GM12878 (cell line): ENCODE results near the gene METTL15. TPM values are rescaled to one million over a fixed set of nuclear protein-coding genes. Genes with fewer than 3 reads are reported as not detected.

Source experiments
- ATAC-seq: fragments of 200-7000 bp; cut with Tn5 transposase; 3 replicates; pipeline ENCODE4 v1.9.1; 2020; ENCODE audit warnings: mild to moderate bottlenecking, moderate library complexity
- BruUV-seq: library from RNA; stranded (reverse); fragments of 400-500 nt; replicated peaks from 2 replicates; lab custom pipeline; 2021; lab: Mats Ljungman, UMichigan
- CTCF ChIA-PET: fragments of 300-600 bp; sonication (Branson Sonifier 250); formaldehyde crosslinking; extraction: SDS; loops from one replicate; lab custom pipeline; 2021; ENCODE audit warnings: inconsistent platforms; lab: Yijun Ruan, JAX
- POLR2A ChIA-PET: fragments of 350-600 bp; formaldehyde crosslinking; extraction: SDS; loops from one replicate; lab custom pipeline; 2021; ENCODE audit warnings: inconsistent platforms; lab: Charles Lee
- RAD21 ChIA-PET: fragments of 300-600 bp; sonication (Branson Sonifier 250); formaldehyde crosslinking; loops from one replicate; lab custom pipeline; 2023; ENCODE audit warnings: antibody characterized with exemption; ENCODE audit not compliant: unreplicated experiment; lab: Charles Lee
- SMC1A ChIA-PET: fragments of 300-600 bp; sonication (Branson Sonifier 250); formaldehyde crosslinking; loops from one replicate; lab custom pipeline; 2023; ENCODE audit not compliant: unreplicated experiment, uncharacterized antibody; lab: Charles Lee
- DNase-seq: peaks from one replicate; pipeline ENCODE4 v3.0.0-alpha.2; 2011; ENCODE audit warnings: low read depth, low spot score
- FAIRE-seq: peaks from 3 replicates; lab custom pipeline; 2011; peaks lifted over from hg19 to GRCh38; lab: Jason Lieb, UNC
- H2AFZ ChIP-seq: 2 replicates; pipeline ENCODE4 v1.6.0; 2011; ENCODE audit warnings: low read depth, low read length, control low read depth; ENCODE audit not compliant: control insufficient read depth
- H3K27ac ChIP-seq: 2 replicates; pipeline ENCODE4 v1.5.1; 2011; ENCODE audit warnings: control low read depth; ENCODE audit not compliant: control insufficient read depth, insufficient read depth
- H3K27me3 ChIP-seq, 2 experiments: replicated peaks in 1 of 2; 2 replicates each; pipeline versions ENCODE4 v1.6.0 to v1.6.1; 2011; ENCODE audit warnings: low read length in 1 of 2; ENCODE audit not compliant: control insufficient read depth in 2 of 2, insufficient read depth in 2 of 2
- H3K36me3 ChIP-seq, 2 experiments: 2 replicates each; pipeline ENCODE4 v1.5.1; 2011; ENCODE audit warnings: low read length in 1 of 2; ENCODE audit not compliant: control insufficient read depth in 2 of 2, insufficient read depth in 2 of 2
- H3K4me1 ChIP-seq: 2 replicates; pipeline ENCODE4 v1.6.1; 2011; ENCODE audit warnings: mild to moderate bottlenecking, low read length, moderate library complexity, mixed read lengths; ENCODE audit not compliant: control insufficient read depth, insufficient read depth
- H3K4me2 ChIP-seq: 2 replicates; pipeline ENCODE4 v1.6.0; 2011; ENCODE audit warnings: control low read depth; ENCODE audit not compliant: control insufficient read depth, insufficient read depth
- H3K4me3 ChIP-seq: fragments of 200-600 bp; sonication (generic); 2 replicates; pipeline ENCODE4 v1.5.1; 2016
- H3K79me2 ChIP-seq: 2 replicates; pipeline ENCODE4 v1.6.0; 2011; ENCODE audit warnings: low read length; ENCODE audit not compliant: control insufficient read depth, insufficient read depth
- H3K9ac ChIP-seq: 2 replicates; pipeline ENCODE4 v1.8.0; 2011; ENCODE audit warnings: low read length, control low read depth, mixed read lengths; ENCODE audit not compliant: control insufficient read depth, insufficient read depth
- H3K9me3 ChIP-seq: replicated peaks from 3 replicates; pipeline ENCODE4 v1.5.1; 2011; ENCODE audit warnings: mild to moderate bottlenecking, low read length; ENCODE audit not compliant: control insufficient read depth, insufficient read depth
- H4K20me1 ChIP-seq: 2 replicates; pipeline ENCODE4 v1.6.0; 2011; ENCODE audit not compliant: control insufficient read depth, insufficient read depth
- BCL11A ChIP-seq: IDR thresholded peaks from 2 replicates; pipeline ENCODE4 v1.6.1; 2011; ENCODE audit warnings: low read depth, low read length
- CEBPB ChIP-seq, 2 experiments: fragments of 150-350 bp in 1 of 2; IDR thresholded peaks; 2 replicates each; pipeline ENCODE4 v1.6.1; 2012 to 2014; ENCODE audit warnings: low read depth in 2 of 2, low read length in 2 of 2, borderline replicate concordance in 1 of 2, inconsistent platforms in 1 of 2
- IKZF2 ChIP-seq, 2 experiments: fragments of 450-650 bp; IDR thresholded peaks; 2 replicates each; pipeline ENCODE4 v1.6.1; 2017; ENCODE audit warnings: mild to moderate bottlenecking in 2 of 2, moderate library complexity in 2 of 2
- MTA2 ChIP-seq: fragments of 450-650 bp; IDR thresholded peaks from 2 replicates; pipeline ENCODE4 v1.6.1; 2016; ENCODE audit warnings: low read depth, mild to moderate bottlenecking, moderate library complexity
- RAD51 ChIP-seq: fragments of 450-650 bp; IDR thresholded peaks from 2 replicates; pipeline ENCODE4 v1.6.1; 2016; ENCODE audit warnings: moderate library complexity, mild to moderate bottlenecking, inconsistent platforms
- ZBTB33 ChIP-seq: fragments of 450-650 bp; IDR thresholded peaks from 2 replicates; pipeline ENCODE4 v1.6.1; 2017; ENCODE audit warnings: mild to moderate bottlenecking
- ZBTB4 ChIP-seq: fragments of 450-650 bp; formaldehyde crosslinking; IDR thresholded peaks from 2 replicates; pipeline ENCODE4 v1.4.0; 2022; ENCODE audit warnings: mild to moderate bottlenecking, moderate library complexity
- WGBS: methylation state at CpG from one replicate; pipeline ENCODE4 v1.1.6; 2016; ENCODE audit warnings: low lambda C conversion rate; ENCODE audit not compliant: insufficient replicate concordance, insufficient coverage; ENCODE audit errors: missing lambda C conversion rate; 5-methylcytosine and 5-hydroxymethylcytosine counted together
- in situ Hi-C: fragments of 300-500 bp; cut with MboI; formaldehyde crosslinking; loops from 9 replicates; pipeline ENCODE4 v1.14.3; 2018; ENCODE audit warnings: mixed read lengths
- intact Hi-C: fragments of 100-400 bp; cut with micrococcal nuclease; formaldehyde crosslinking; loops from one replicate; pipeline ENCODE4 v1.14.2; 2022; ENCODE audit not compliant: unreplicated experiment
- polyA plus RNA-seq, 11 experiments: library from polyadenylated mRNA; depleted of rRNA in 4 of 11; unstranded in 6 of 11; stranded (reverse) in 5 of 11; fragments of >200 nt; fragmentation: Nextera tagmentation in 4 of 11; fragmentation: Illumina TruSeq in 1 of 11; extraction: Ambion mirVana in 4 of 11; extraction: Trizol in 1 of 11; gene quantifications; 1 replicate in 1 of 11; 2 replicates in 10 of 11; pipeline versions ENCODE4 v1.2.1 to v1.2.3, GENCODE V29; 2011 to 2016; ENCODE audit warnings: inconsistent platforms in 2 of 11, missing spikeins in 2 of 11, low read depth in 1 of 11
- total RNA-seq, 4 experiments: library from RNA; depleted of rRNA in 3 of 4; stranded (reverse); fragments of >200 nt in 3 of 4; fragmentation: Illumina TruSeq in 1 of 4; extraction: Trizol in 1 of 4; gene quantifications; 2 replicates each; pipeline versions ENCODE4 v1.2.1 to v1.2.3, GENCODE V29; 2013 to 2021
- TF ChIP-seq, protein P1 (sequence below): IDR thresholded peaks from 2 replicates; pipeline ENCODE4 v1.6.1; 2011; ENCODE audit warnings: low read depth, mild to moderate bottlenecking, low read length, moderate library complexity, borderline replicate concordance; ENCODE audit errors: extremely low read depth

METTL15 gene
- total and polyA plus RNA-seq, 10 of the 15 experiments (the other 5 are each of a cell fraction or from before 2014, with no cell fraction given) = 7.9 to 16.9 (median 14.4) TPM

DNA sequence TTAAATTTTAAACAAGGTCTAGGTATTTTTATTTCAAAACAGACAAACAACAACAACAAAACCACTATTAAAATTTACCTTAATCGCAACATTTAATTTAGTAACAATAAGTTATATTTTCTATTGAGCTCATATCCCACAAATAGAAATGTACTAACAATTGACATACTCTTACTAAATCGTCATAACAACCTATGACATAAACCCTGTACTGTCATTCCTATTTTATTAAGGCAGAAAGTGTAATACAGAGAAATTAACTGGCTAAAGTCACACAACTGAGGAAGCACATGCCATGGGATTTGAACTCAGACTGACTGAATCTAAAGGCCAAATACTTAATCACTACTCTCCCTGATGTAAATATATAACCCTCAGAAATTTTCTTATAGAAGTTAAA lies 3.2 kb upstream of the METTL15 start:
- DNase-seq (no peak), ATAC-seq (no peak)
- ChIA-PET SMC1A (interaction anchor here (2.1 to 2.2 kb wide), 2 partner anchors 13 kb away, joined by 6 to 7 read pairs; no protein-coding TSS in a partner anchor), CTCF (interaction anchor here (4.5 kb wide), 1 partner anchor 8 kb away, joined by 15 read pairs; no protein-coding TSS in a partner anchor), RAD21 (interaction anchor here (0.5 to 1.0 kb wide), 2 partner anchors 21 to 47 kb away, joined by 3 read pairs; no protein-coding TSS in a partner anchor)
- H3K4me2 ChIP-seq = peak overlapping the region; percentile 13; the same call in 1 of the 2 replicates
- H3K4me1 ChIP-seq = peaks cover 6% of the 10 kb centered on the region
- WGBS = 78% methylated on average over 2 of the region's 2 CpGs
- H3K36me3 ChIP-seq = no peaks in the 10 kb centered on the region
- in situ Hi-C loops = no loop called here
- no peak overlapping the region for H2AFZ ChIP-seq
- H3K9ac ChIP-seq = no peak overlapping the region
- BruUV-seq = no TSS peak
- H3K79me2 ChIP-seq = peaks cover 87% of the 10 kb centered on the region
- H3K9me3 ChIP-seq = no peaks in the 10 kb centered on the region
- no peaks in the 10 kb centered on the region for H3K27me3 ChIP-seq
- TF ChIP-seq CEBPB (IDR thresholded peaks at IDR 0.05; ENCODE audit: borderline replicate concordance in 1 of 2, low read depth in 2 of 2, low read length in 2 of 2) (no peak), RAD51 (no peak), IKZF2 (IDR thresholded peaks at IDR 0.05) (no peak)
- TF ChIP-seq, all 136 proteins: peak for 0
- intact Hi-C loops = loop anchor here (5.0 to 10.0 kb wide), 3 partner anchors 188 to 1230 kb away; no protein-coding TSS in a partner anchor
- H3K4me3 ChIP-seq = no peak overlapping the region
- POLR2A ChIA-PET = no interaction called here
- H4K20me1 ChIP-seq = no peaks in the 10 kb centered on the region
- H3K27ac ChIP-seq = no peak overlapping the region
- no peak for FAIRE-seq

DNA sequence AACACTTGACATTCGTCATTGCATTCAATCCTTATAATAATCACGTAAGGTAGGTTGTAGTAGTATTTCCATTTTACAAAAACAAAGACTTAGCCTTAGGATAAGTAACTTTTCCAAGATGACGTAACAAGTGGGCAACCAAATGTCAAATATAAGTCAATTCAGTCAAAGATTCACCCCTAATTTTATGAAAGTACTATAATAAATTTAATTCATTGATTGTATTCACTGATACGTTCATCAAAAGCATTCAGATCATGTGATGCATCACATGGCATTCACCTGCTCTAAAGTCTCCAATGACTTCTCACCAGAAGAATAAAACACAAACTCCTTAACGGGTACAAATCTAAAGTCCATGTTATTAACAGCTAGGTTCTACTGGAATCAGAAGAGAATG lies 2.3 kb upstream of the METTL15 start:
- ATAC-seq = no peak
- no peak overlapping the region for H3K27ac ChIP-seq
- SMC1A ChIA-PET = interaction anchor here (0.6 to 2.2 kb wide), 4 partner anchors 13 to 55 kb away, joined by 3 to 7 read pairs (median 5); no protein-coding TSS in a partner anchor
- H3K4me2 ChIP-seq = peak overlapping the region; percentile 83
- 92% methylated on average over 5 of the region's 5 CpGs for WGBS
- DNase-seq = no peak
- no peaks in the 10 kb centered on the region for H4K20me1 ChIP-seq
- RAD21 ChIA-PET = interaction anchor here (0.6 to 3.7 kb wide), 2 partner anchors 13 to 1081 kb away, joined by 3 to 12 read pairs; no protein-coding TSS in a partner anchor
- CTCF ChIA-PET = interaction anchor here (1.0 to 4.5 kb wide), 2 partner anchors 9 to 401 kb away, joined by 3 to 15 read pairs; no protein-coding TSS in a partner anchor
- H3K79me2 ChIP-seq = peaks cover 86% of the 10 kb centered on the region
- H3K4me3 ChIP-seq = peak overlapping the region; percentile 20; the same call in 1 of the 2 replicates
- no peaks in the 10 kb centered on the region for H3K27me3 ChIP-seq
- H3K9ac ChIP-seq = no peak overlapping the region
- H3K36me3 ChIP-seq = no peaks in the 10 kb centered on the region
- peaks cover 6% of the 10 kb centered on the region for H3K4me1 ChIP-seq
- intact Hi-C loops (loop anchor here (5.0 to 10.0 kb wide), 3 partner anchors 189 to 1229 kb away; no protein-coding TSS in a partner anchor), in situ Hi-C loops (no loop called here)
- no TSS peak for BruUV-seq
- peak overlapping the region; percentile 33 for H2AFZ ChIP-seq
- H3K9me3 ChIP-seq = no peaks in the 10 kb centered on the region
- POLR2A ChIA-PET = interaction anchor here (0.6 kb wide), 6 partner anchors 8 to 1174 kb away, joined by 3 to 4 read pairs (median 3); no protein-coding TSS in a partner anchor
- no peak for FAIRE-seq
- TF ChIP-seq RAD51 = peak; percentile 96
- TF ChIP-seq MTA2 = no peak
- TF ChIP-seq ZBTB4 (CRISPR knock-in tag) = no peak
- no peak for TF ChIP-seq BCL11A
- 0 out of 2 replicates have a peak, but pooled peaks have one; percentile 21 for TF ChIP-seq ZBTB33
- TF ChIP-seq, protein P1, sequence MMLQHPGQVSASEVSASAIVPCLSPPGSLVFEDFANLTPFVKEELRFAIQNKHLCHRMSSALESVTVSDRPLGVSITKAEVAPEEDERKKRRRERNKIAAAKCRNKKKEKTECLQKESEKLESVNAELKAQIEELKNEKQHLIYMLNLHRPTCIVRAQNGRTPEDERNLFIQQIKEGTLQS = peak; percentile 46; the same call in 1 of the 2 replicates
